ENCODE results near the gene CPEB2.

CPEB2 gene

GRCh38 chr4:14984448-14984847, 17.8 kb upstream of the CPEB2 start:
- Mint-ChIP-seq H3K27ac (no peak overlapping the region), H3K4me1 (no peaks in the 10 kb centered on the region), H3K4me3 (no peak overlapping the region), H3K27me3 (ENCODE audit: low read depth) (peaks cover 4% of the 10 kb centered on the region), H3K9me3 (no peaks in the 10 kb centered on the region), H3K36me3 (ENCODE audit: low read depth) (no peaks in the 10 kb centered on the region)
- no peak for TF ChIP-seq CTCF (IDR thresholded peaks at IDR 0.05; ENCODE audit: unreplicated experiment in 3 of 3)

- Mint-ChIP-seq H3K4me1 (no peaks in the 10 kb centered on the region), H3K4me3 (no peak overlapping the region), H3K27me3 (ENCODE audit: low read depth) (peaks cover 4% of the 10 kb centered on the region), H3K9me3 (no peaks in the 10 kb centered on the region), H3K36me3 (ENCODE audit: low read depth) (no peaks in the 10 kb centered on the region), H3K27ac (no peak overlapping the region)
- TF ChIP-seq CTCF (IDR thresholded peaks at IDR 0.05; ENCODE audit: unreplicated experiment in 3 of 3) = no peak
These were observed 17.1 kb upstream of the CPEB2 start for GRCh38 chr4:14985161-14985560.

- H3K36me3 Mint-ChIP-seq (ENCODE audit: low read depth) = no peaks in the 10 kb centered on the region
- no peak for TF ChIP-seq CTCF (IDR thresholded peaks at IDR 0.05; ENCODE audit: unreplicated experiment in 3 of 3)
- no peak overlapping the region for H3K27ac Mint-ChIP-seq
- H3K27me3 Mint-ChIP-seq (ENCODE audit: low read depth) = peaks cover 4% of the 10 kb centered on the region
- H3K4me1 Mint-ChIP-seq = no peaks in the 10 kb centered on the region
- no peak overlapping the region for H3K4me3 Mint-ChIP-seq
- H3K9me3 Mint-ChIP-seq = no peaks in the 10 kb centered on the region
These were observed 16.4 kb upstream of the CPEB2 start for GRCh38 chr4:14985843-14986242.

GRCh38 chr4:14987054-14987453, 15.2 kb upstream of the CPEB2 start:
- Mint-ChIP-seq H3K36me3 (ENCODE audit: low read depth) (no peaks in the 10 kb centered on the region), H3K27ac (no peak overlapping the region), H3K9me3 (no peaks in the 10 kb centered on the region), H3K27me3 (ENCODE audit: low read depth) (peaks cover 4% of the 10 kb centered on the region), H3K4me3 (no peak overlapping the region), H3K4me1 (no peaks in the 10 kb centered on the region)
- TF ChIP-seq CTCF (IDR thresholded peaks at IDR 0.05; ENCODE audit: unreplicated experiment in 3 of 3) = no peak

GRCh38 chr4:14990484-14990883, 11.8 kb upstream of the CPEB2 start:
- peaks cover 4% of the 10 kb centered on the region for H3K27me3 Mint-ChIP-seq (ENCODE audit: low read depth)
- no peak overlapping the region for H3K27ac Mint-ChIP-seq
- H3K9me3 Mint-ChIP-seq = no peaks in the 10 kb centered on the region
- TF ChIP-seq CTCF (IDR thresholded peaks at IDR 0.05; ENCODE audit: unreplicated experiment in 3 of 3) = no peak
- no peaks in the 10 kb centered on the region for H3K36me3 Mint-ChIP-seq (ENCODE audit: low read depth)
- H3K4me1 Mint-ChIP-seq = no peaks in the 10 kb centered on the region
- H3K4me3 Mint-ChIP-seq = no peak overlapping the region

- no peak overlapping the region for H3K4me3 Mint-ChIP-seq
These were observed 8.0 kb upstream of the CPEB2 start for GRCh38 chr4:14994242-14994641.

More at GRCh38 chr4:14994242-14994641, 8.0 kb upstream of the CPEB2 start:
- no peaks in the 10 kb centered on the region for H3K36me3 Mint-ChIP-seq (ENCODE audit: low read depth)
- H3K9me3 Mint-ChIP-seq = no peaks in the 10 kb centered on the region
- TF ChIP-seq CTCF (IDR thresholded peaks at IDR 0.05; ENCODE audit: unreplicated experiment in 3 of 3) = no peak
- H3K27me3 Mint-ChIP-seq (ENCODE audit: low read depth) = peaks cover 5% of the 10 kb centered on the region
- H3K4me1 Mint-ChIP-seq = no peaks in the 10 kb centered on the region
- H3K27ac Mint-ChIP-seq = no peak overlapping the region

Data from nephron (organoid).